ENCODE measurements around the gene TNFSF13. TPM values are rescaled to one million over a fixed set of nuclear protein-coding genes. Genes with fewer than 3 reads are reported as not detected.
A peak's percentile ranks its signal among the peaks of the same experiment; 100 is the strongest.

Gene TNFSF13
- total RNA-seq, 1 experiment from 2014 or later: 0.94 TPM

GRCh38 chr17:7589204-7589868 is 30.8 kb downstream of the TNFSF13 start:
- peak overlapping the region; percentile 70 for H3K9ac ChIP-seq (ENCODE audit: extremely low read depth, insufficient read length, low read length)
- H3K27me3 ChIP-seq (ENCODE audit: insufficient read depth, low read length): no peaks in the 10 kb centered on the region
- no peak overlapping the region for H2BK20ac ChIP-seq (ENCODE audit: low read depth, low read length, poor library complexity, severe bottlenecking)
- H3K4me3 Mint-ChIP-seq: peak overlapping the region in 1 of 2 experiments; percentile 48; a peak in 2 of 5 replicates
- peaks cover 10% of the 10 kb centered on the region for H3K23me2 ChIP-seq (ENCODE audit: insufficient read length, low read depth, low read length, poor library complexity, severe bottlenecking)
- H3T11ph ChIP-seq (ENCODE audit: low read length): no peak overlapping the region
- H3K27ac Mint-ChIP-seq: peak overlapping the region in 2 of 3 experiments; percentile 65 to 83; a peak in 2 of 7 replicates
- H2AFZ ChIP-seq (ENCODE audit: low read length): no peak overlapping the region
- H4K5ac ChIP-seq (ENCODE audit: insufficient read length, low read depth, low read length): no peak overlapping the region
- no peak overlapping the region for H4K8ac ChIP-seq (replicated peaks; ENCODE audit: insufficient read length, low read depth, low read length)
- no peaks in the 10 kb centered on the region for H3K9me3 Mint-ChIP-seq
- peak overlapping the region; percentile 20 for H3K56ac ChIP-seq (ENCODE audit: insufficient read length, low read depth, low read length)
- H2BK12ac ChIP-seq (ENCODE audit: insufficient read length, low read depth, low read length): no peak overlapping the region
- no peak overlapping the region for H3K23ac ChIP-seq (ENCODE audit: insufficient read length, low read depth, low read length)
- H3K79me2 ChIP-seq (ENCODE audit: insufficient read depth, low read length): no peaks in the 10 kb centered on the region
- no peaks in the 10 kb centered on the region for H3K27me3 Mint-ChIP-seq (ENCODE audit: low read depth)
- no peak overlapping the region for H3K27ac ChIP-seq (ENCODE audit: insufficient read length, low read depth, low read length)
- no peaks in the 10 kb centered on the region; the same call in 1 of the 2 replicates for H3K4me1 ChIP-seq (ENCODE audit: insufficient read depth, low read length)
- peak overlapping the region; percentile 89 for H3K14ac ChIP-seq (ENCODE audit: insufficient read depth, low read length)
- no peak overlapping the region; the same call in 1 of the 2 replicates for H3K4ac ChIP-seq (ENCODE audit: low read depth, low read length)
- peak overlapping the region; percentile 87 for H2BK15ac ChIP-seq (ENCODE audit: low read depth, low read length)
- no peaks in the 10 kb centered on the region for H4K20me1 ChIP-seq (ENCODE audit: control insufficient read depth, insufficient read depth, insufficient read length)
- no peak overlapping the region for H2AK5ac ChIP-seq (ENCODE audit: insufficient read length, low read length)
- peak; percentile 93 for DNase-seq
- peaks cover 25 to 56% of the 10 kb centered on the region in 2 experiments for H3K4me1 Mint-ChIP-seq
- H3K79me1 ChIP-seq (ENCODE audit: insufficient read depth, low read depth, low read length, poor library complexity, severe bottlenecking): no peaks in the 10 kb centered on the region
- H2BK120ac ChIP-seq (ENCODE audit: low read depth, low read length, poor library complexity, severe bottlenecking): no peak overlapping the region
- no peak overlapping the region for H4K91ac ChIP-seq (ENCODE audit: insufficient read length, low read depth, low read length)
- WGBS (ENCODE audit: extremely low coverage, insufficient read length, low lambda C conversion rate): no CpG with 5 or more reads among the region's 56 CpGs
- peaks cover 27 to 62% (median 53%) of the 10 kb centered on the region in 3 experiments for H3K36me3 Mint-ChIP-seq (ENCODE audit: insufficient read depth in 1 of 3, low read depth in 3 of 3)
- H3K9me3 ChIP-seq (ENCODE audit: control insufficient read depth, low read depth, low read length): no peaks in the 10 kb centered on the region
- no peak overlapping the region for H2BK5ac ChIP-seq (ENCODE audit: insufficient read length, low read length)
- H3K18ac ChIP-seq (ENCODE audit: insufficient read length, low read depth, low read length): peak overlapping the region; percentile 34
- peak overlapping the region; percentile 91 for H3K4me2 ChIP-seq (ENCODE audit: insufficient read depth, insufficient read length, low read length)
- peak; percentile 89 for TF ChIP-seq CTCF (conservative IDR thresholded peaks at IDR 0.05)
